ENCODE data around the gene FPR3. TPM values are rescaled to one million over a fixed set of nuclear protein-coding genes. Genes with fewer than 3 reads are reported as not detected.

FPR3 gene
- total and polyA plus RNA-seq, 10 of the 15 experiments (the other 5 are each of a cell fraction or from before 2014, with no cell fraction given) = not detected

DNA sequence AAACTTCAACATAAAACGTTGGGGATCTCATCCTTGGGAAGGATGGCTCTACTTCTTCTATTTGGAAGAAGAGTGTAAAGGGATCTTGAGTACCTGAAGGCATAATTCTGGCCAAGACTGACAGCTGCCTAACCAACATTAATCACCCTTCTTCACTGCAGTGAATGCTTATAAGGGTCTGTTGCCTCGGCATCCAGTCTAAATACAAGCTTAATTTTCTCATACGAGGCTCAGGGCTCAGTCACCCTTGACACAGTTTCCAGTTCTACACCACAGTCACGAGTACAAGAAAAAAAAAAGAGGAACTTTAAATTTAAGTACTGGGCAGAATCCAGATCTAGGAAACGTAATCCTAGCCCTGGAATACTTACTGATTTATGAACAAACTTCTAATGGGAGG lies 9.0 kb downstream of the FPR3 start:
- Histone ChIP-seq H3K4me1 (ENCODE audit: control insufficient read depth, insufficient read depth, low read length) (no peaks in the 10 kb centered on the region), H3K4me3 (no peak overlapping the region), H3K9me3 (replicated peaks; ENCODE audit: control insufficient read depth, insufficient read depth, low read length) (no peaks in the 10 kb centered on the region; the same call in 1 of the 3 replicates), H3K9ac (ENCODE audit: control insufficient read depth, insufficient read depth, low read length) (no peak overlapping the region), H2AFZ (ENCODE audit: control insufficient read depth, low read depth, low read length) (no peak overlapping the region), H4K20me1 (ENCODE audit: control insufficient read depth, insufficient read depth) (no peaks in the 10 kb centered on the region), H3K4me2 (ENCODE audit: control insufficient read depth, insufficient read depth) (no peak overlapping the region), H3K27ac (ENCODE audit: control insufficient read depth, insufficient read depth) (no peak overlapping the region), H3K36me3 (ENCODE audit: control insufficient read depth in 2 of 2, insufficient read depth in 2 of 2, low read length in 1 of 2) (no peaks in the 10 kb centered on the region), H3K27me3 (replicated peaks in 1 of 2; ENCODE audit: control insufficient read depth in 2 of 2, insufficient read depth in 2 of 2, low read length in 1 of 2) (no peaks in the 10 kb centered on the region), H3K79me2 (ENCODE audit: control insufficient read depth, insufficient read depth, low read length) (no peaks in the 10 kb centered on the region)
- ChIA-PET RAD21 (ENCODE audit: unreplicated experiment) (no interaction called here), POLR2A (no interaction called here), CTCF (no interaction called here), SMC1A (ENCODE audit: uncharacterized antibody, unreplicated experiment) (no interaction called here)
- in situ Hi-C loops (cut with MboI) = no loop called here
- BruUV-seq (replicated peaks) = no TSS peak
- WGBS (ENCODE audit: insufficient coverage, insufficient replicate concordance, low lambda C conversion rate, missing lambda C conversion rate) = 0% methylated on average over 5 of the region's 5 CpGs
- TF ChIP-seq ZBED1 (IDR thresholded peaks at IDR 0.05; ENCODE audit: borderline replicate concordance) (no peak), IKZF2 (IDR thresholded peaks at IDR 0.05) (no peak), MTA2 (IDR thresholded peaks at IDR 0.05; ENCODE audit: low read depth) (no peak), ESRRA (IDR thresholded peaks at IDR 0.05; ENCODE audit: low read length) (no peak), HDAC2 (IDR thresholded peaks at IDR 0.05) (no peak), POLR2AphosphoS5 (IDR thresholded peaks at IDR 0.05; ENCODE audit: low read length) (no peak), YBX1 (IDR thresholded peaks at IDR 0.05) (no peak), ZNF217 (IDR thresholded peaks at IDR 0.05) (no peak), TCF3 (IDR thresholded peaks at IDR 0.05; ENCODE audit: borderline replicate concordance, insufficient read depth, low read depth, low read length) (no peak), KLF5 (IDR thresholded peaks at IDR 0.05; ENCODE audit: partially characterized antibody) (no peak), ETV6 (conservative IDR thresholded peaks at IDR 0.05 in 1 of 2, IDR thresholded peaks at IDR 0.05 in 1 of 2; ENCODE audit: borderline replicate concordance in 1 of 2, low read depth in 1 of 2) (no peak)
- TF ChIP-seq, protein P1, sequence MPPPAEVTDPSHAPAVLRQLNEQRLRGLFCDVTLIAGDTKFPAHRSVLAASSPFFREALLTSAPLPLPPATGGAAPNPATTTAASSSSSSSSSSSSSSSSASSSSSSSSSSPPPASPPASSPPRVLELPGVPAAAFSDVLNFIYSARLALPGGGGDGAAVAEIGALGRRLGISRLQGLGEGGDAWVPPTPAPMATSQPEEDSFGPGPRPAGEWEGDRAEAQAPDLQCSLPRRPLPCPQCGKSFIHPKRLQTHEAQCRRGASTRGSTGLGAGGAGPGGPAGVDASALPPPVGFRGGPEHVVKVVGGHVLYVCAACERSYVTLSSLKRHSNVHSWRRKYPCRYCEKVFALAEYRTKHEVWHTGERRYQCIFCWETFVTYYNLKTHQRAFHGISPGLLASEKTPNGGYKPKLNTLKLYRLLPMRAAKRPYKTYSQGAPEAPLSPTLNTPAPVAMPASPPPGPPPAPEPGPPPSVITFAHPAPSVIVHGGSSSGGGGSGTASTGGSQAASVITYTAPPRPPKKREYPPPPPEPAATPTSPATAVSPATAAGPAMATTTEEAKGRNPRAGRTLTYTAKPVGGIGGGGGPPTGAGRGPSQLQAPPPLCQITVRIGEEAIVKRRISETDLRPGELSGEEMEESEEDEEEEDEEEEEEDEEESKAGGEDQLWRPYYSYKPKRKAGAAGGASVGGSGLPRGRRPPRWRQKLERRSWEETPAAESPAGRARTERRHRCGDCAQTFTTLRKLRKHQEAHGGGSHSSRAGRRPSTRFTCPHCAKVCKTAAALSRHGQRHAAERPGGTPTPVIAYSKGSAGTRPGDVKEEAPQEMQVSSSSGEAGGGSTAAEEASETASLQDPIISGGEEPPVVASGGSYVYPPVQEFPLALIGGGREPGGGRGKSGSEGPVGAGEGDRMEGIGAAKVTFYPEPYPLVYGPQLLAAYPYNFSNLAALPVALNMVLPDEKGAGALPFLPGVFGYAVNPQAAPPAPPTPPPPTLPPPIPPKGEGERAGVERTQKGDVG (CRISPR knock-in tag; IDR thresholded peaks at IDR 0.05) = no peak
- TF ChIP-seq, protein P2, sequence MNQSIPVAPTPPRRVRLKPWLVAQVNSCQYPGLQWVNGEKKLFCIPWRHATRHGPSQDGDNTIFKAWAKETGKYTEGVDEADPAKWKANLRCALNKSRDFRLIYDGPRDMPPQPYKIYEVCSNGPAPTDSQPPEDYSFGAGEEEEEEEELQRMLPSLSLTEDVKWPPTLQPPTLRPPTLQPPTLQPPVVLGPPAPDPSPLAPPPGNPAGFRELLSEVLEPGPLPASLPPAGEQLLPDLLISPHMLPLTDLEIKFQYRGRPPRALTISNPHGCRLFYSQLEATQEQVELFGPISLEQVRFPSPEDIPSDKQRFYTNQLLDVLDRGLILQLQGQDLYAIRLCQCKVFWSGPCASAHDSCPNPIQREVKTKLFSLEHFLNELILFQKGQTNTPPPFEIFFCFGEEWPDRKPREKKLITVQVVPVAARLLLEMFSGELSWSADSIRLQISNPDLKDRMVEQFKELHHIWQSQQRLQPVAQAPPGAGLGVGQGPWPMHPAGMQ (IDR thresholded peaks at IDR 0.05; ENCODE audit: borderline replicate concordance) = no peak
- TF ChIP-seq, protein P3, sequence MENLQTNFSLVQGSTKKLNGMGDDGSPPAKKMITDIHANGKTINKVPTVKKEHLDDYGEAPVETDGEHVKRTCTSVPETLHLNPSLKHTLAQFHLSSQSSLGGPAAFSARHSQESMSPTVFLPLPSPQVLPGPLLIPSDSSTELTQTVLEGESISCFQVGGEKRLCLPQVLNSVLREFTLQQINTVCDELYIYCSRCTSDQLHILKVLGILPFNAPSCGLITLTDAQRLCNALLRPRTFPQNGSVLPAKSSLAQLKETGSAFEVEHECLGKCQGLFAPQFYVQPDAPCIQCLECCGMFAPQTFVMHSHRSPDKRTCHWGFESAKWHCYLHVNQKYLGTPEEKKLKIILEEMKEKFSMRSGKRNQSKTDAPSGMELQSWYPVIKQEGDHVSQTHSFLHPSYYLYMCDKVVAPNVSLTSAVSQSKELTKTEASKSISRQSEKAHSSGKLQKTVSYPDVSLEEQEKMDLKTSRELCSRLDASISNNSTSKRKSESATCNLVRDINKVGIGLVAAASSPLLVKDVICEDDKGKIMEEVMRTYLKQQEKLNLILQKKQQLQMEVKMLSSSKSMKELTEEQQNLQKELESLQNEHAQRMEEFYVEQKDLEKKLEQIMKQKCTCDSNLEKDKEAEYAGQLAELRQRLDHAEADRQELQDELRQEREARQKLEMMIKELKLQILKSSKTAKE (IDR thresholded peaks at IDR 0.05; ENCODE audit: low read depth, poor library complexity, severe bottlenecking) = no peak
- FAIRE-seq (no peak), ATAC-seq (no peak), DNase-seq (ENCODE audit: low read depth, low spot score) (no peak)
- intact Hi-C loops (cut with micrococcal nuclease; ENCODE audit: unreplicated experiment) = no loop called here
